G401 (cell line): ENCODE measurements around the gene GDF2. TPM values are rescaled to one million over a fixed set of nuclear protein-coding genes. Genes with fewer than 3 reads are reported as not detected.

Experiments
- DNase-seq: peaks from one replicate; pipeline ENCODE4 v3.0.0-alpha.2; 2015; ENCODE audit warnings: low spot score
- in situ Hi-C: cut with HindIII; loops from 2 replicates; pipeline ENCODE4 v1.10.0; 2016; ENCODE audit warnings: low sequenced_read_pairs, mixed read lengths
- total RNA-seq: library from RNA; depleted of rRNA; stranded (reverse); fragments of >200 nt; shearing (Covaris generic); gene quantifications from 2 replicates; pipeline ENCODE4 v1.2.3, GENCODE V29; 2014; rRNA removed

The GDF2 gene
- total RNA-seq, result not detected in 2 replicates

GRCh38 chr10:47322300-47323061 lies at the start of gene GDF2:
Gene GDF2, plus strand, starts transcription at chr10:47322454. Its CDS starts 215 bp downstream, at chr10:47322669.
- in situ Hi-C loops, result no loop called here
- no peak for DNase-seq

DNA sequence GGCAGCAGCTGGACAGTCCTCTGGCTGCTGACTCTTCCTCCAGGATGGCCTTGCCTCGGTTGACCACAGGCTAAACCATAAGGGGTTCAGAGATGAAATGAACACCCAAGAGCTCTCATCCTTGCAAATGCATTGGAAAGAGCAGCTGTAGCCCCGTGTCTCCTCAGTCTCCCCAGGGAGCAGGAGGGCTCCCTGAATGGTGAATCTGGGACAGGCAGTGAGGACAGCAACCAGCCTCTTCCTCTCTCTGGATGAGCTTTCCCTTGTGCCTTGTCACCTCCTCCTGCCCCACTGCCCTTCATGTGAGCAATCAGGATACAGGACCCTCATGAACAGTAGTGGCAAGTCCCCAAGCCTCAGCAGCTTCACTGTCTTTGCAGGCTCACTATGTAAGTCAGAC lies 46.2 kb upstream of the GDF2 start:
- in situ Hi-C loops, result no loop called here
- no peak for DNase-seq

DNA sequence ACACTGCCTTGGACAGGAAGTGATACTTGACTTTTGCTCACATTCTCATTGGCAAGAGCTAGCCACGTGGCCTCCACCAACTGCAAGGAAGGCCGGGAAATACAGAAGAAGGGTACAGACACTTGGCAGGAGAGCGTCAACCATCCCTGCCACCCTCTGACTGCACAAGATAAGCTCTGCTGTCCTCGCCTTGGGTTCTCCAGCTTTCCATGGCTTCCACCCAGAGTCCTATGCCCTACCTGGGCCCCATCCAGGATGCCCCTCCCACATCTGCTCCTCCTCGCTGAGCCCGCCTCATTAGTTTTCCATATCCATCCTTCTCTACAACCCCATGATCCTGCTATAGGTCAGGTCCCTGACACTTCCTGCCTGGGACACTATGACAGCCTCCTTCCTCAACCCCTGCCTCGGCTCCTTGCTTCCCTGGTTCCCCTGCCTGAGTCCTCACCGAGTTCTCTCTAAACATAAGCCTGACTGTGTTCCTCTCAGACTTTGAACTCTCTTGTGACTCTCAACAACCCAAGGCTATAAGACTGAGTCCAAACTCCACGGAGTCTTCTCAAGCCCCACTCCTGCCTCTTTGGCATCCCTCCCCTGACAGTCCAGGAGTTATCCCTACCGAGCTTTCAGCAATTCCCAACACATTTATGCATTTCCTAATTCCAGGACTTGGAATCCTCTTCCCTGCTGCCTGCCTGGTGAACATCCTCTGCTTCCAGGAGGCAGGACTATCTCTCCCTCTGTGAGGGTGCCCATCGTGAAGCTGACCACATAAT lies 45.5 kb upstream of the GDF2 start:
- in situ Hi-C loops, result no loop called here
- DNase-seq, result no peak

- DNase-seq, result no peak
- in situ Hi-C loops, result no loop called here
Measured at GRCh38 chr10:47277352-47278151, 44.7 kb upstream of the GDF2 start.

GRCh38 chr10:47278152-47278473 lies 44.1 kb upstream of the GDF2 start:
- in situ Hi-C loops, result no loop called here
- no peak for DNase-seq

DNA sequence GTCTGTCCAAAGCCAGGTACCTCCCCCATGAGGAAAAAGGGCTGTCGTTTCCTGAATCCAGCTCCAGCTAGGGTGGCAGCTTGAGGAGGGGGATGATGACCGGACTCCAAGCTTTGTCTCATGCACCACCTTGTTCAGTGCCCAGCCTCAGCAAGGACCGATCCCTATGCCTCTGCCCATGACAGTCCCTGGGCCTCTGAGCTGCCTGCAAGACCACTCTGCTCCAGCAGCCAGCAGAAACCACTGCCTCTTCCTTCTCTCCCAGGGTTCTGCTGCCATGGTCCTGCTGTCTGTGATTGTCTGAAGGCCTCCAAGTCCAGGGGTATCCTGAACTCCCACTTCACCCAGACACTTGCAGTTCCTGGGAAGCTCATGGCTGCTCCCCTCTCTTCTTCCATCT lies 43.5 kb upstream of the GDF2 start:
- in situ Hi-C loops, result no loop called here

GRCh38 chr10:47279276-47279675 lies 43.0 kb upstream of the GDF2 start:
- in situ Hi-C loops, result no loop called here
- DNase-seq, result no peak

More for the DNA sequence above, 43.5 kb upstream of the GDF2 start:
- DNase-seq, result no peak

DNA sequence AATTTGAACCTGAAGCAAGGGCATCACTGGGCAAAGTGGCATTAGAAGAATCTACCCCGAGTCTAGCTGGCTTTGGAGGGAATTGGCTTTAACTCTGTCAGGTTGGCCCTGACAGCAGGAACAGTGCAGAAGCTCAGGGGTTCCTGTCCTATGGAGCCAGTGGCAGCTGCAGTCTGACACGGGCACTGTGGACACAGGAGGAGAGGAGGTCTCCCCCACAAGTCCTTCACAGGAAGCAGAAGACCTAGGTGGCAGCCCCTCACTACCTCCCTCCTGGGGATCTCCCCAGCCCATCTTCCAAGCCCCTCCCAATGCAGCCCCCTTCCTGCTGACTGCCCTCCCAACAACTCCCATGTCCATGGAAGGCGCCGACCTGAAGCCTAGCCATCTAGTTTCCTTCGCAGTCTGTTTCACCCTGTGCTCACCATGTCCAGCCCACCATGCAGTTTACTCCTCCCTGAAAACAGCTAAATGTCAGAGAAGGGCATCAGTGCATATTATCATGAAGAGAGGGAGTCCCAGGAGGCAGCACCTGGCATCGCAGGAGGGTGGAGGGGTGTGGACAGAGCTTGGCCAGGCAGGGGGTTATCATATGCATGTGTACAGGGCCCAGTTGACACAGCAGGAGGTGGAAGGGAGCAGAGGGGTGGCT lies 40.1 kb upstream of the GDF2 start:
- in situ Hi-C loops, result no loop called here
- no peak for DNase-seq

DNA sequence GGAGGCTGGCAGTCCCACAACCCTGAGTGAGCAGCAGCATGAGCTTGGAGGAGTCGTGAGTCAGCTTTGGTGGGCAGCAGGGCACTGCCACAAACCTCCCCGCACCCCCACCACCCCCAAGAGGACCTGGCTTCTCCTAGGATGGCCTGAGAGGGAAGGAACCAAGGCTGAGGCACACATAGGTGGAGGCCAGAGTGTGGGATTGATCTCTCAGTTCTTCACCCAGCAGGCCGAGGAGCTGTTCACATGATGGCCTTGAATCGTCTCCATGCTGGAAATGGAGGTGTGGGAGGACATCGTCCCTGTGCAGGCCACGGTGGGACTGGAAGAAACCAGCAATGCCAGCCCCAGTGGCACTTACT lies 39.6 kb upstream of the GDF2 start:
- in situ Hi-C loops, result no loop called here
- DNase-seq, result no peak

DNA sequence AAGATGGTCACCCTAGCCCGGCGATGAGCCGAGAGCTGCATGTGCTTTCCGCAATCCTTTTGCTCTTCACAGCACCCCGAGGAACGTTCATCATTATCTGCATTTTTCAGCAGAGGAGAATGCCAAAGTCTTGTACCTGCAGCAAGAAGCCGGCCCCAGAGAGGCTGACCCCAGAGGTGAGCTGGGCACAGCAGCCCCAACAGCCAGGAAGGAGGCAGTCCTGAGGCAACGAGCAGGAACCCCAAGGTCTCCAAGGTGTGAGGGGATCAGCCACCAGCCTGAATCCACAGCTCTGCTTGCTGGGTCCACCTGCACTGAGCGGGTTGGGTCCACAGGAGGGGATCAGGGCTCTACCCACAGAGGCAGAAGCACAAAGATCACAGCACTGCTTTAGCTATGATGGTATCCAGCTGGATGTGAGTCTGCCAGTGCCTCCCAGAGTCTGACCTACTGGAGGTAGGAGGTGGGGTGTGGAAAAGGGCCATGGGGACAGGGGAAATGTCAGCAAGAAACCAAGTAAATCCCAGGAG lies 39.1 kb upstream of the GDF2 start:
- no peak for DNase-seq
- in situ Hi-C loops, result no loop called here

- in situ Hi-C loops, result no loop called here
- no peak for DNase-seq
Measured at GRCh38 chr10:47283848-47284247, 38.4 kb upstream of the GDF2 start.

GRCh38 chr10:47285381-47286115 lies 36.7 kb upstream of the GDF2 start:
- no peak for DNase-seq
- in situ Hi-C loops, result no loop called here

DNA sequence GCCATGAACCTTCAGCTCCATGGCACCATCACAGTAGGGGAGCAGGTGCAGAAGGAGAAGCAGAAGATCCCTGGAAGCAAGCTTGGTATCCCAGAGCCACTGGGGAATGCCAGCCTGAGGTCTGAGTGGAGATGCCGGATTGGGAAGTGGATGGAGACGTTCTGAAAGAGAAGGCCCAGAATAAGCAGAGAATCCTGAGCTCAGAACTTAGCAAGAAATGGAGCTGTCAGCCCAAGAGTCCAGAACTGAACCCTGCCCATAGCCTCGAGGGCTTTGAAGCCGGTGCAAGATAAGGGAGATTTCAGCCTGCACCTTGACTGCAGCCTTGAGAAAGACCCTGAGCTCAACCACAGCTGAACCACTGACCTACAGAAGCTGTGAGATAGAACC lies 36.1 kb upstream of the GDF2 start:
- DNase-seq, result no peak
- in situ Hi-C loops, result no loop called here

DNA sequence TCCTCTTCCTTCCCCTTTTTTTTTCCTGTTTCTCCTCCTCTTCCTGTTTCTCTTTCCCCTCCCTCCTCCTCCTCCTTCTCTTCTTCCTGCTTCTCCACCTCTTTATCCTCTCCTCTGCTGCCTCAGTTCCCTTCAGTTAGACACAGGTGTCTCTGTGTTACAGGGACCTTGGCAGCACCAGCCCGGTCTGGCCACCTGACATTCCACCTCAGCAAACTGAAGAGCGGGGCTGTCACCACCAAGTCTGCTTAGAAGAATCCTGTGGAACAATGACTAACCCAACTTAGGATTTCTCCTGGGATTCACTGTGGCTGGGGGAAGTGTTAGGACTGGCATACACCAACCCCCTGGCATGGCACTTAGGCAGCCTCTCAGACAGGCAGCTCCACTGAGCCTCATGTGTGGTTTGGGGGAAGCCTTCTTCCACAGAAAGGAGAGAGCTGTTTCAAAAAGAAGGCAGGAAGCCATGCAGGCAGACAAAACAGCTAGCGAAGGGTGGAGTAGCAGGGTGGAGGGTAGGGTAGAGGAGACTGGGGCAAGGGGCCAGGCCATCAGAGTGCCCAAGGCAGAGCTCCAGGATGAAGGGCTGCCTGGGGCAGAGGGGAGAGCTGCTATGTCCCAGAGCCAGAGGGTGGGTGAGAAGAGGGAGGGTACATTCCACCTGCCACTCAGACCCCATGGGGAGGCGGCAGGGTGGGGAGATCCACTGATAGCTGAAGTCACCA lies 35.5 kb upstream of the GDF2 start:
- in situ Hi-C loops, result no loop called here
- DNase-seq, result no peak

GRCh38 chr10:47287365-47287802 lies 34.9 kb upstream of the GDF2 start:
- in situ Hi-C loops, result no loop called here
- no peak for DNase-seq

- DNase-seq, result no peak
- in situ Hi-C loops, result no loop called here
Measured at GRCh38 chr10:47287805-47288204, 34.4 kb upstream of the GDF2 start.

- DNase-seq, result no peak
- in situ Hi-C loops, result no loop called here
Measured at GRCh38 chr10:47288236-47288635, 34.0 kb upstream of the GDF2 start.

- no peak for DNase-seq
- in situ Hi-C loops, result no loop called here
Measured at GRCh38 chr10:47288916-47289495, 33.2 kb upstream of the GDF2 start.
